CD14-positive monocyte (primary cell): ENCODE results near the gene GPR139. TPM values are rescaled to one million over a fixed set of nuclear protein-coding genes. Genes with fewer than 3 reads are reported as not detected.

Experiments used
- DNase-seq, 3 donors: peaks; one replicate each; pipeline ENCODE4 v3.0.0-alpha.2; 2011 to 2022
- H2AFZ ChIP-seq: 2 replicates; pipeline ENCODE4 v1.6.0; 2012; ENCODE audit warnings: mild to moderate bottlenecking, low read depth, low read length, inconsistent platforms; ENCODE audit not compliant: insufficient read depth, poor library complexity, severe bottlenecking
- H3K27ac ChIP-seq, 2 donors: 1 replicate in 1 of 2; 2 replicates in 1 of 2; pipeline ENCODE4 v1.5.1; 2012 to 2013; ENCODE audit warnings: low read length in 2 of 2, control low read depth in 1 of 2, inconsistent platforms in 1 of 2, low read depth in 1 of 2, mild to moderate bottlenecking in 1 of 2
- H3K27me3 ChIP-seq, 2 donors: one replicate each; pipeline versions ENCODE4 v1.6.0 to v1.6.1; 2011 to 2013; ENCODE audit warnings: low read length in 2 of 2; ENCODE audit not compliant: control insufficient read depth in 2 of 2, insufficient read depth in 2 of 2
- H3K36me3 ChIP-seq, 2 donors: replicated peaks in 1 of 2; 1 replicate in 1 of 2; 2 replicates in 1 of 2; pipeline versions ENCODE4 v1.5.1 to v1.6.1; 2012 to 2013; ENCODE audit warnings: low read length in 2 of 2, control low read depth in 1 of 2, inconsistent platforms in 1 of 2, mild to moderate bottlenecking in 1 of 2; ENCODE audit not compliant: insufficient read depth in 2 of 2, control insufficient read depth in 1 of 2
- H3K4me1 ChIP-seq, 2 donors: 1 replicate in 1 of 2; 2 replicates in 1 of 2; pipeline versions ENCODE4 v1.5.1 to v1.6.1; 2012 to 2013; ENCODE audit warnings: low read length in 2 of 2, control low read depth in 1 of 2, inconsistent platforms in 1 of 2, mild to moderate bottlenecking in 1 of 2, moderate library complexity in 1 of 2; ENCODE audit not compliant: insufficient read depth in 2 of 2, control insufficient read depth in 1 of 2
- H3K4me2 ChIP-seq: replicated peaks from 2 replicates; pipeline ENCODE3; 2012; ENCODE audit warnings: low read length, moderate library complexity, mild to moderate bottlenecking; ENCODE audit not compliant: poor library complexity, severe bottlenecking; ENCODE audit errors: extremely low read depth
- H3K4me3 ChIP-seq, 3 experiments: fragments of 200-600 bp in 1 of 3; sonication (generic) in 1 of 3; replicated peaks in 1 of 3; 1 replicate in 2 of 3; 2 replicates in 1 of 3; pipeline ENCODE4 v1.5.1; 2011 to 2013; ENCODE audit warnings: low read length in 3 of 3, mild to moderate bottlenecking in 3 of 3, control low read depth in 2 of 3, low read depth in 2 of 3, inconsistent platforms in 1 of 3, moderate library complexity in 1 of 3
- H3K79me2 ChIP-seq: 2 replicates; pipeline ENCODE4 v1.6.0; 2012; ENCODE audit warnings: mild to moderate bottlenecking, control low read depth, inconsistent platforms, low read length, moderate library complexity; ENCODE audit not compliant: insufficient read depth
- H3K9ac ChIP-seq: 2 replicates; pipeline ENCODE4 v1.6.0; 2017; ENCODE audit warnings: low read length, mild to moderate bottlenecking; ENCODE audit not compliant: insufficient read depth, poor library complexity, severe bottlenecking
- H3K9me3 ChIP-seq, 2 donors: replicated peaks in 1 of 2; 1 replicate in 1 of 2; 2 replicates in 1 of 2; pipeline versions ENCODE4 v1.5.1 to v1.6.1; 2012 to 2013; ENCODE audit warnings: low read length in 2 of 2, control low read depth in 1 of 2; ENCODE audit not compliant: control insufficient read depth in 1 of 2, insufficient read depth in 1 of 2
- H4K20me1 ChIP-seq: 2 replicates; pipeline ENCODE4 v1.6.0; 2012; ENCODE audit warnings: mild to moderate bottlenecking, low read length, control low read depth, moderate library complexity; ENCODE audit not compliant: insufficient read depth
- H3K27ac Mint-ChIP-seq, 7 donors: one replicate each; pipeline ENCODE4 v1.8.0; 2020; ENCODE audit warnings: mild to moderate bottlenecking in 7 of 7, mixed read lengths in 7 of 7, moderate library complexity in 6 of 7, inconsistent platforms in 2 of 7
- H3K27me3 Mint-ChIP-seq, 3 donors: one replicate each; pipeline ENCODE4 v1.8.0; 2021 to 2022; ENCODE audit warnings: low read depth in 3 of 3, mild to moderate bottlenecking in 3 of 3, mixed read lengths in 3 of 3, moderate library complexity in 3 of 3, inconsistent platforms in 1 of 3
- H3K36me3 Mint-ChIP-seq, 2 donors: one replicate each; pipeline ENCODE4 v1.8.0; 2020; ENCODE audit warnings: mixed read lengths in 2 of 2, inconsistent platforms in 1 of 2, mild to moderate bottlenecking in 1 of 2
- H3K4me1 Mint-ChIP-seq: one replicate; pipeline ENCODE4 v1.8.0; 2020; ENCODE audit warnings: mild to moderate bottlenecking, mixed read lengths
- H3K4me3 Mint-ChIP-seq, 2 donors: one replicate each; pipeline ENCODE4 v1.8.0; 2020; ENCODE audit warnings: mild to moderate bottlenecking in 2 of 2, mixed read lengths in 2 of 2, moderate library complexity in 1 of 2
- H3K9me3 Mint-ChIP-seq, 7 donors: one replicate each; pipeline ENCODE4 v1.8.0; 2020 to 2022; ENCODE audit warnings: mixed read lengths in 7 of 7, mild to moderate bottlenecking in 6 of 7, moderate library complexity in 6 of 7, inconsistent platforms in 2 of 7
- CTCF ChIP-seq: fragments of 200-600 bp; IDR thresholded peaks from one replicate; pipeline ENCODE4 v1.8.0; 2022; ENCODE audit warnings: antibody characterized with exemption, mild to moderate bottlenecking
- WGBS: methylation state at CpG from one replicate; pipeline ENCODE4 v1.1.5; 2013; ENCODE audit warnings: missing lambda C conversion rate; ENCODE audit not compliant: insufficient coverage; 5-methylcytosine and 5-hydroxymethylcytosine counted together
- intact Hi-C, 2 donors: fragments of 100-400 bp; cut with micrococcal nuclease; formaldehyde crosslinking; loops; one replicate each; pipeline versions ENCODE4 v1.15.0 to v1.15.1; 2023
- polyA plus RNA-seq, 3 donors: library from polyadenylated mRNA; depleted of rRNA in 1 of 3; unstranded in 2 of 3; stranded (reverse) in 1 of 3; fragments of 300-500 nt in 2 of 3; fragments of >200 nt in 1 of 3; fragmentation: Illumina TruSeq in 2 of 3; gene quantifications; 1 replicate in 2 of 3; 2 replicates in 1 of 3; pipeline ENCODE4 v1.2.3, GENCODE V29; 2012 to 2021

The GPR139 gene
- polyA plus RNA-seq, 3 donors = not detected

- Histone ChIP-seq H3K36me3 (no peaks in the 10 kb centered on the region), H3K27me3 (no peaks in the 10 kb centered on the region), H3K27ac (no peak overlapping the region), H3K79me2 (no peaks in the 10 kb centered on the region), H3K9me3 (no peaks in the 10 kb centered on the region), H4K20me1 (no peaks in the 10 kb centered on the region), H3K9ac (no peak overlapping the region), H3K4me2 (no peak overlapping the region), H2AFZ (no peak overlapping the region), H3K4me3 (no peak overlapping the region), H3K4me1 (no peaks in the 10 kb centered on the region)
- DNase-seq = no peak
- Mint-ChIP-seq H3K4me1 (no peaks in the 10 kb centered on the region), H3K27me3 (peaks cover 0 to 4% (median 1%) of the 10 kb centered on the region in 3 donors), H3K36me3 (no peaks in the 10 kb centered on the region), H3K27ac (no peak overlapping the region), H3K9me3 (peaks cover 0 to 6% (median 0%) of the 10 kb centered on the region in 7 donors), H3K4me3 (no peak overlapping the region)
- no peak for TF ChIP-seq CTCF
- 95% methylated on average over 10 of the region's 17 CpGs for WGBS
- intact Hi-C loops = no loop called here
Observed at GRCh38 chr16:19994466-19995170, 79.1 kb downstream of the GPR139 start.

- Histone ChIP-seq H3K4me1 (no peaks in the 10 kb centered on the region), H3K27ac (no peak overlapping the region), H2AFZ (no peak overlapping the region), H3K4me3 (no peak overlapping the region), H4K20me1 (no peaks in the 10 kb centered on the region), H3K9me3 (no peaks in the 10 kb centered on the region), H3K27me3 (no peaks in the 10 kb centered on the region), H3K4me2 (no peak overlapping the region), H3K79me2 (no peaks in the 10 kb centered on the region), H3K9ac (no peak overlapping the region), H3K36me3 (no peaks in the 10 kb centered on the region)
- DNase-seq = no peak
- H3K9me3 Mint-ChIP-seq = peaks cover 0 to 6% (median 0%) of the 10 kb centered on the region in 7 donors
- TF ChIP-seq CTCF = no peak
- no peak overlapping the region for H3K27ac Mint-ChIP-seq
- H3K4me1 Mint-ChIP-seq = no peaks in the 10 kb centered on the region
- 70% methylated on average over 2 of the region's 7 CpGs for WGBS
- H3K36me3 Mint-ChIP-seq = no peaks in the 10 kb centered on the region
- H3K4me3 Mint-ChIP-seq = no peak overlapping the region
- intact Hi-C loops = no loop called here
- peaks cover 1 to 4% (median 2%) of the 10 kb centered on the region in 3 donors for H3K27me3 Mint-ChIP-seq
Observed at GRCh38 chr16:19991614-19992013, 82.1 kb downstream of the GPR139 start.
